NCI-H2107 treated with DMSO at 0.1 percent for 48 hours (cell line): ENCODE measurements around the gene NBPF26.
A peak's percentile ranks its signal among the peaks of the same experiment; 100 is the strongest.
"Not testable (repeated sequence)": the region's sequence is repeated elsewhere in the genome, so short reads cannot be mapped to it uniquely, and the experiment has no call there.

ENCODE experiments used
- DNase-seq: peaks from one replicate; lab custom pipeline; 2025; ENCODE audit not compliant: unreplicated experiment; lab: John Stamatoyannopoulos, UW

NBPF26 gene

DNA sequence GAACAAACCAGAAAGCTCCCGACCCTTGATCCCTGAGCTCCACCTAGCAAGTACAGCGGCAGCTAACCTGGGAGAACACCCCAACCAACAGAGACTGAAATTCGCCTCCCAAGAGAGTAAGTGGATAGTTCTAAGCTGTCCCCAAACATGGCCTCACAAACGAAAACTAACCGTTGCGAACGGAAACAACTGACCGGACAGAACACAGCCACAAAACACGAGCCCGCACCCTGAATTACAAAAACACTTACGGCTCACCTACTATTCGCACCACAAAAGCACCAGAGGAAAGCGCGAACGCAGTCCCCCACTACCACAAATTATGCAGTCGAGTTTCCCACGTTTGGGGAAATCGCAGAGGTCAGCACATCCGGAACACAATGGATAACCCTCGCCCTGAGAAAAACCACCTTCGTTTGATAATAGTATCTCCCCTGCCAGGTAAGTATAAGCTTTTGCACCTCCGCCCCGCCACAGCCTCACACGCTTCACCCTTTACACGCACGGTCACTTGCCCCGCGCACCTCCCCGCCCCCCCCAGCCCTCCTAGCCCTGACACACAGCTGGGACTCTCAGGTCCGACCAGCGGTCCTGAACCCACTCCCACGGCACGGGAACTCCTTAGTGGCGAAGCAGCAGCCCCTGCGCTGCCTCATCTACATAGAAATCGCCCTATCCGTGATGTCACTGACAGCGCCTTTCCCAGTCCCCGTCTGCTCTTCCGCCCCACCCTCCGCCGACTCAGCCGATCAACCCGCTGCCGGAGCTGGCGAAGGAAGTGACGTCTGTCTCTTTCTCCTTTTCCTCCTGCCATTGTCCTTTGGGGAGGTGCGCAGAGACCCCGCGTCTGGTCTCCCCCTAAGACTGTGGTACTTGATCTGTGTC lies 127.0 kb downstream of the NBPF26 start:
- DNase-seq, result peak; percentile 60

- DNase-seq, result not testable (repeated sequence)
Observed at GRCh38 chr1:120858144-120858543, 134.4 kb downstream of the NBPF26 start.

DNA sequence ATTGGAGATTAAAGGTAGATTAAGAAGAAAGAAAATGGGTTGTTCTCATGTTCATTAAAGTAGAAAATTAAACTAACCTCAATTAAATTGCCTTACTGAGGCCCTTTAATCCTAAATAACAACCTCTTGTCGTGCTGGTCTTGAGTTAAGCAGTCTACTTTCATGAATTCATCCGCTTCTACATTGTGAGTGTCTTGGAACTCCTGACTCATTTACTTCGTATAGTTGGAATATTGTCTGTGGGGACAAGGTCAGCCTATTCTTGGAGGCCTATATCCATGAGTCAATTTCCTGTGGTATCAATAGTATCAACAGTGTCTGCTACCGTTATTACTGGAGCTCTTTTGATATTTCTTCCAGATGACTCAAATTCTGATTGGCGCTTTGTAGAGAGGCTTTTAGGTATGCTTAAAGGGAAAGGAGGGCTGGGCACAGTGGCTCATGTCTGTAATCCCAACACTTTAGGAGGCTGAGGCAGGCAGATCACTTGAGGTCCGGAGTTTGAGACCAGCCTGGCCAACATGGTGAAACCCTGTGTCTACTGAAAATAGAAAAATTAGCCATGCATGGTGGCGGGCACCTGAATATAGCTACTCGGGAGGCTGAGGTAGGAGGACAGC lies 136.0 kb downstream of the NBPF26 start:
- DNase-seq, result not testable (repeated sequence)

DNA sequence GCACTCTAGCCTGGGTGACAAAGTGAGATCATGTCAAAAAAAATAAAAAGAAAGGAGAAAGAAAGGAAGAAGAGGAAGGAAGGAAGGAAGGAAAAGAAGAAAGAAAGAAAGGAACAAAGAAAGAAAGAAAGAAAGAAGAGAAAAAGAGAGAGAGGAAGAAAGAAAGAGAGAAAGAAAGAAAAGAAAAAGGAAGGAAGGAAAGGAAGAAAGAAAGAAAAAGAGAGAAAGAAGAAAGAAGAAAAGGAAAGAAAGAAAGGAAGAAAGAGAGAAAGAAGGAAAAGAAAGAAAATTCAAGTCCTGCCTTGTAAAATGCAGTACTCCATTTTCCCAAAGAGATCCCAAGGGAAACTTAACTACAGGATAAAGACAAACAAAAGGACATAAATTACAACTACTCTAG lies 154.5 kb downstream of the NBPF26 start:
- not testable (repeated sequence) for DNase-seq

DNA sequence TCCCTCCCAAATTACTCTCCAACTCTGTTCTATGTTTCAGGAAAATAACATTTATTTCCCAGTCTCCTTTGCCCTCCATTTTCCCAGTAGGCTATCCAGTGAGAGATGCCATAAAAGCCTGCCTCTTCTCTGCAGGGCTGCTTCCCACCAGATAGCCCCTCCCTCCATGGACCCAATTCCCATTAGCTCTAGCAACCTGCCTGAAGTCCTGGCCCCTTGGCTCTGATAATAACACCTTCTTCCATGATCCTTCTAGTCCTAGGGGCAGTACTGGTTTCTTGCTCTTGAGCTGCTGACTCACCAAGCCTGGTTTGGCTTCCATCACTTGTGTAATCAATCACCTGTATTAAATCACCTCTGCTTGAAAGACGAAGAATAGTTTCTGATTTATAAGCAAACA lies 156.3 kb downstream of the NBPF26 start:
- not testable (repeated sequence) for DNase-seq

- not testable (repeated sequence) for DNase-seq
Observed at GRCh38 chr1:120881934-120882333, 158.2 kb downstream of the NBPF26 start.
